Muscle of leg (tissue), 11 donors: Measurements from ENCODE around the gene ARNT2. TPM values are rescaled to one million over a fixed set of nuclear protein-coding genes. Genes with fewer than 3 reads are reported as not detected.
"Not testable (repeated sequence)": the region's sequence is repeated elsewhere in the genome, so short reads cannot be mapped to it uniquely, and the experiment has no call there.

Experiments used
- DNase-seq: peaks from one replicate; pipeline ENCODE4 v3.0.0; 2013
- H3K27ac ChIP-seq: one replicate; pipeline ENCODE4 v1.5.1; 2013; ENCODE audit warnings: mild to moderate bottlenecking, low read length, control low read depth
- H3K27me3 ChIP-seq: one replicate; pipeline ENCODE4 v1.6.1; 2013; ENCODE audit warnings: low read length; ENCODE audit not compliant: control insufficient read depth, insufficient read depth
- H3K36me3 ChIP-seq: one replicate; pipeline ENCODE4 v1.6.1; 2013; ENCODE audit warnings: low read length; ENCODE audit not compliant: control insufficient read depth, insufficient read depth
- H3K4me1 ChIP-seq: one replicate; pipeline ENCODE4 v1.6.1; 2013; ENCODE audit warnings: low read length; ENCODE audit not compliant: control insufficient read depth, insufficient read depth
- H3K4me3 ChIP-seq: one replicate; pipeline ENCODE4 v1.5.1; 2013; ENCODE audit warnings: low read length, control low read depth
- H3K9me3 ChIP-seq: replicated peaks from 2 replicates; pipeline ENCODE4 v1.6.1; 2013; ENCODE audit warnings: low read depth, low read length; ENCODE audit not compliant: control insufficient read depth
- WGBS: methylation state at CpG from one replicate; pipeline ENCODE4 v1.1.5; 2013; ENCODE audit warnings: missing lambda C conversion rate; ENCODE audit not compliant: insufficient coverage; 5-methylcytosine and 5-hydroxymethylcytosine counted together
- polyA plus RNA-seq, 8 donors: library from polyadenylated mRNA; unstranded; fragments of 120-200 nt; gene quantifications; one replicate each; pipeline versions ENCODE4 v1.2.1 to v1.2.3, GENCODE V29; 2013; ENCODE audit warnings: inconsistent platforms in 1 of 8, low replicate concordance in 1 of 8; ENCODE audit not compliant: insufficient read length in 8 of 8, insufficient read depth in 1 of 8
- total RNA-seq: library from RNA; stranded (reverse); fragments of 120-200 nt; gene quantifications from one replicate; pipeline ENCODE4 v1.2.4, GENCODE V29; 2013

The ARNT2 gene
- total and polyA plus RNA-seq, 9 donors = 4.9 to 10.8 (median 7.7) TPM

DNA sequence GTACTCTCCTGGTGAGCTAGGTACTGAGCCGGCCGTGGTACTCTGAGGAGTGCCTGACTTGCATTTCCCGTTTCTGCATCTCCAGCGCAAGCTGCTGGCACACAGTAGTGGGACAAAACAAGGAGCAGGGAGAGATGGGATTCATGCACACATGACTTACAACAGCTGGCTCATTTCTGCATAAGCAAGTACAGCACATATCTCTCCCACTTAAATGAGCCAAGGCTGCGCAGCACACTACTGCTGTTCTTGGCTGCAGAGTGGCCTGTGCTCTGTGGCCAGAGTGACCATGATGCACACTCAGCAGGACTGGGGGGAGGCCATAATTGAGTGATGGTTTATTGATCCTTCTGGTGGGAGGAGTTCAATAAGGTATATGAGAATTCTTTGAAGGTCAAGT is 231.8 kb downstream of the ARNT2 start:
- DNase-seq = no peak
- H3K4me3 ChIP-seq = no peak overlapping the region

DNA sequence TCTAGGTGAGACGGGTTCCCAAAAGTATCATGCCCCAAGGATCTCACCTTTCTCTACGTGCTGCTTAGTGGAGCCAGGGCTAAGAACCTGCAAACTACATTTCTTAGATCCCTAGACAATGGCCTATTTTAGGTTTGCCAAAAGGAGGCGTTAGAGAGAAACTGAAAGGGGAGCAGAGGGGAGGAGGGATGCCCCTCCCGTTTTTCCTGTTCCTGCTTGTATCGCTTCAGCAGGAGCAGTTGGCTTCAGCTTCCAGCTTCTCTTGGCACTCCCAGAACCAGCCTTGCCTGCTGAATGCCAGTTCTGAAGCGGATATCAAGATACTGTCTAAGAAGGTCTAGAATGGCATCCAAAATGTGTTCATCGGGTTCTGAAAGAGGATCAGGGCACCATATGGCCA is 232.5 kb downstream of the ARNT2 start:
- Histone ChIP-seq H3K36me3 (no peaks in the 10 kb centered on the region), H3K4me1 (no peaks in the 10 kb centered on the region), H3K9me3 (peaks cover 2% of the 10 kb centered on the region), H3K27me3 (peaks cover 7% of the 10 kb centered on the region), H3K27ac (no peak overlapping the region), H3K4me3 (no peak overlapping the region)
- WGBS = no CpG with 5 or more reads among the region's 7 CpGs
- DNase-seq = no peak

More for the DNA sequence above, 231.8 kb downstream of the ARNT2 start:
- Histone ChIP-seq H3K9me3 (no peaks in the 10 kb centered on the region), H3K27ac (no peak overlapping the region), H3K4me1 (no peaks in the 10 kb centered on the region), H3K27me3 (peaks cover 7% of the 10 kb centered on the region), H3K36me3 (no peaks in the 10 kb centered on the region)
- WGBS = no CpG with 5 or more reads among the region's 5 CpGs

DNA sequence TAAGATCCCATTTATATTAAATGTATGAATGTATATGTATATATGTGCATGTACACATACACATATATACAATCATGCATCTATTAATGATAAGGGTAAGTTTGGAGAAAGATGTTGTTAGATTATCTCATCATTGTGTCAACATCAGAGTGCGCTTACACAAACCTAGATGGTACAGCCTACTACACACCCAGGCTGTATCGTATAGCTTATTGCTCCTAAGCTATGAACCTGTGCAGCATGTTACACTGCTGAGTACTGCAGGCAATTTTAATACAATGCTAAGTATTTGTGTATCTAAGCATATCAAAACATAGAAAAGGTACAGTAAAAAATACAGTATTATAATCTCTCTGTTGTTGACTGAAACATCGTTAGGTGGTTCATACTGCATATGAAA is 233.6 kb downstream of the ARNT2 start:
- no CpG with 5 or more reads among the region's 3 CpGs for WGBS
- peaks cover 2% of the 10 kb centered on the region for H3K9me3 ChIP-seq
- DNase-seq = no peak
- no peaks in the 10 kb centered on the region for H3K4me1 ChIP-seq
- H3K27ac ChIP-seq = no peak overlapping the region
- peaks cover 7% of the 10 kb centered on the region for H3K27me3 ChIP-seq
- H3K4me3 ChIP-seq = no peak overlapping the region
- H3K36me3 ChIP-seq = no peaks in the 10 kb centered on the region

DNA sequence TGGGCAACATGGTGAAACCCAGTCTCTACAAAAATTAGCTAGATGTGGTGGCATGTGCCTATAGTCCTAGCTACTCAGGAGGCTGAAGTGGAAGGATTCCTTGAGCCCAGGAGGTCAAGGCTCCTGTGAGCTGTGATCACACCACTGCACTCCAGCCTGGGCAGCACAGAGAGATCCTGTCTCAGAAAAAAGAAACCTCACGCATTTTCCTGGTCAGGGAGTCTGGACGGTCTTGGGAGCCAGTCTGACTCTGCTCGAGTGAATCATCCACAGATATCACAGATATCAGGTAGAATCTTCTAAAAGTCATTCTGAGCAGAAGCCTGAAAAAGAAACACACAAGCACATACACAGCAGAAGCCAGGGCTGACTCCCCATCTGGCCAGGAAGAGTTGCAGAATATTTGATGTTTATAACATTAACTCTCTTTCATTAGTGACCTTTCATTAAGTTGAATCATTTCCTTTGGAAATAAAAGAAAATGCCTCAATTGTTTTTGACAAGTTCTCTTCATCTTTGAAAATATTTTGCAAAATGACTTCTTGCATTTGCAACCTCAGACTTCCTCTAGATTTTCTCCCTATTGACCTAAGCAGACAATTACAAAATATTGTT is 234.5 kb downstream of the ARNT2 start:
- DNase-seq = no peak
- H3K9me3 ChIP-seq = peaks cover 2% of the 10 kb centered on the region
- WGBS = 79% methylated on average over 3 of the region's 3 CpGs
- H3K4me1 ChIP-seq = no peaks in the 10 kb centered on the region
- H3K4me3 ChIP-seq = no peak overlapping the region
- H3K36me3 ChIP-seq = no peaks in the 10 kb centered on the region
- H3K27ac ChIP-seq = no peak overlapping the region
- peaks cover 7% of the 10 kb centered on the region for H3K27me3 ChIP-seq

DNA sequence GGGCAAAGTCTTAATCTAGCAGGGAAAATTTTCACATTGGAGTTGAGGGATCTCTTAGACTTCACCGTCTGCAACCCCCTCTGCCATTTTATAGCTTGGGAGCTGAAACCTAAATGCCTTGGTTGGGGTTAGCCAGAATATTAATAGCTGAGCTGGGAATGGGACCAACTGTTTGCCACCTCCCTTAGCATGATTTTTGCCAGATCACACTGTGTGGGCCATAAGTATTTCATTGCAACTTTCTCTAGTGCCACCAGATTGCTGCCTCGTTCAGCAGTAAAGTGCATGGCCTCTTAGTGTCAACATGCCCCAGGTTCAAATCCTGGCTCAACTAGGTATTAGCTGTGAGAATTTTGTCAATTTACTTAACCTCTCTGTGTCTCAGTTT is 235.0 kb downstream of the ARNT2 start:
- 90% methylated on average over 1 of the region's 2 CpGs for WGBS
- DNase-seq = no peak
- Histone ChIP-seq H3K27ac (no peak overlapping the region), H3K9me3 (peaks cover 2% of the 10 kb centered on the region), H3K4me3 (no peak overlapping the region), H3K36me3 (no peaks in the 10 kb centered on the region), H3K4me1 (no peaks in the 10 kb centered on the region), H3K27me3 (peaks cover 3% of the 10 kb centered on the region)

DNA sequence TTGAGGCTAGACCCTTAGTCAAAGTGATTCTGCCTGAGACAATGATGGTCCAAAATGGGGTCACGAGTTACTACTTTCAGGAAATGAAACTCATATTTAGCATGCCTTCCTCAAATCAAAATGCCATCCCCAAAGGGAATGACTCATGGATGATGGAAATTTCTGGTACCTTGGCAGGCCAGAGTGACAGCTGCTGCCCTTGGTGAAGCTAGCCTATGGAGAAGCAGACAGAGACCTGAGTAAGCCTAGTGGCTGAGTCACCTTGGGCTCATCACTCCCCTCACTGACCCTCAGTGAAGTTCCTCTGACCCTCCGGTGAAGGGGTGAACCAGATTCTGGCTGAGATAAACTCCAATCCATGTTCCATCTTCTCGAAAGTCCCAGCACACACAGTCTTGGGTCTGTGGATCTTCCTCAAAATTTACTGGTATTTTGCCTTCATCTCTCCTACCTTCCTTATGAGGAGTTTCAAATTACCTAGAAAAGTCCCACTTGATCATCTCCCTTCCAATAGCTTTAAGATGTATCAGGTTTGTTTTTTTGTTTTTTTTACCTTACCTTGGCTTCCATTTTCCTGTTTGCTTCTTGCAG is 236.4 kb downstream of the ARNT2 start:
- WGBS = no CpG with 5 or more reads among the region's 3 CpGs
- H3K4me3 ChIP-seq = no peak overlapping the region
- no peak overlapping the region for H3K27ac ChIP-seq
- H3K4me1 ChIP-seq = no peaks in the 10 kb centered on the region
- H3K36me3 ChIP-seq = no peaks in the 10 kb centered on the region
- peaks cover 2% of the 10 kb centered on the region for H3K9me3 ChIP-seq
- H3K27me3 ChIP-seq = no peaks in the 10 kb centered on the region
- no peak for DNase-seq

DNA sequence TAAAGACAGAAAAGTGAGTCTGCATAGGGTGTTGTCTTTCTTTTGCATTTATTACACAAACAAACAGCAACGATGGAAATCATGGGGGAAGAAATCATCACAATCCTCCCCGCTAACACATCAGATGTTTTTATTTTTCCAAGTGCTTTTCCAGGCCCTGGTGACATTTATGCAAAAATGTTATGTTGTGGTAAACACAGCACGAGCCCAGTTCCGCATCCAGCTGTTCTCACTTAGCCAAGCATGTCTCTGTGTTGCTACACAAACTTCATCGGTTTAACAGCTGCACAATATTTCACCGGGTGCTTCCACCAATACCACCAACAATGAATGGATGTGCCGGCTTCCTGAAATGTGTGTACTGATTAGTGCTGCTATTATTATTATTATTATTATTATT is 237.2 kb downstream of the ARNT2 start:
- Histone ChIP-seq H3K27ac (no peak overlapping the region), H3K36me3 (no peaks in the 10 kb centered on the region), H3K9me3 (peaks cover 2% of the 10 kb centered on the region), H3K4me3 (no peak overlapping the region), H3K4me1 (no peaks in the 10 kb centered on the region), H3K27me3 (no peaks in the 10 kb centered on the region)
- DNase-seq = peak; percentile 26
- no CpG with 5 or more reads among the region's 7 CpGs for WGBS

DNA sequence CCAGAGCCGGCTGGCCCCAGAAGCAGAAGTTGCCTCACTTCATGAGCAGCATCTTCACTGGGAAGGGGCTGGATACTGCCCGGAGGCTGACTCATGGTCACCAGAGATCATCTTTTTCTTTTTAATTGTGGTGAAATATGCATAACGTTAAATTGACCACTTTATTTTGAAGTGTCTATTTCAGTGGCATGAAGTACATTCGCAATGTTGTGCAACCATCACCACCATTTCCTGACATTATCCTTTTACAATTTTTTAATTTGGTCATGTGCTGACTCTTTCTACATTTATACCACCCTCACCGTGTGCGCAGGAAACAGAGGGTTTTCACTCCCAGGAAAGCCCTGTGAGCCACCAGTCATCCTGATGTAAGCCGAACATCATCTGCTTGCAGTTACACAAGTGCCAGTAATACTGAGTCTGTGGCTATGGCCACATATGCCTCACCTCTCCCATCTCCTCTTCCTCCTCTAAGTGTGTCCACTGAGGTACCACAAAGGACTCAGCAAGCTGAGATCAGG is 239.3 kb downstream of the ARNT2 start:
- 77% methylated on average over 4 of the region's 7 CpGs for WGBS
- Histone ChIP-seq H3K27me3 (no peaks in the 10 kb centered on the region), H3K4me3 (no peak overlapping the region), H3K9me3 (peaks cover 2% of the 10 kb centered on the region), H3K4me1 (no peaks in the 10 kb centered on the region), H3K27ac (no peak overlapping the region), H3K36me3 (no peaks in the 10 kb centered on the region)
- no peak for DNase-seq

DNA sequence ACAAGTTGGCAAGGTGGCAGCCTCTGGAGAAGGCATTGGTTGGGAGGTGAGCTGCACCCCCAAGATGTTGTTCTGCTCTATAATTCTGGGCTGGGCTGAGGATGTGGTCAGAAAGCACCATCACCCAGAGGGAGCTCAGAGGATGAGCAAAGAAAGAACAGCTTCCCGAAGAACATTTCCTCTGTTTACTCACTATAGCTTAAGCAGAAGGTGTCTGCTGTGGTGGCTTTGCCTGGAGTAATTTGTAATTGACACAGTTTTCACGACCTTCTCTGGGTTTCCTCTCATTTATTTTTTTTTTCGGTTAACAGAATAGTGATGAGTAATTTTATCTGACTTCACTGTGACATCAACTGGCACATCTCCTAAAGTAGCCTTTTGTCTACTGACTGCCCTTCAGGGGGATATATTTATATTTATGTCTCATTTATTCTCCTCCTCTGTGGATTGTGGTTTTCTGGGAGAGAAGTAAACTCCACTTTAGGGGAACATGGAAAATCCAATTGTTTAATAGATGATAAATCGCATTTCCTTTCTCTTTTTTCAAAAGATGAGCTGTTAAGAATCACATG is 241.4 kb downstream of the ARNT2 start:
- no peak for DNase-seq
- Histone ChIP-seq H3K27me3 (no peaks in the 10 kb centered on the region), H3K4me3 (no peak overlapping the region), H3K27ac (no peak overlapping the region), H3K36me3 (no peaks in the 10 kb centered on the region), H3K9me3 (peaks cover 2% of the 10 kb centered on the region), H3K4me1 (no peaks in the 10 kb centered on the region)
- no CpG with 5 or more reads among the region's 4 CpGs for WGBS

DNA sequence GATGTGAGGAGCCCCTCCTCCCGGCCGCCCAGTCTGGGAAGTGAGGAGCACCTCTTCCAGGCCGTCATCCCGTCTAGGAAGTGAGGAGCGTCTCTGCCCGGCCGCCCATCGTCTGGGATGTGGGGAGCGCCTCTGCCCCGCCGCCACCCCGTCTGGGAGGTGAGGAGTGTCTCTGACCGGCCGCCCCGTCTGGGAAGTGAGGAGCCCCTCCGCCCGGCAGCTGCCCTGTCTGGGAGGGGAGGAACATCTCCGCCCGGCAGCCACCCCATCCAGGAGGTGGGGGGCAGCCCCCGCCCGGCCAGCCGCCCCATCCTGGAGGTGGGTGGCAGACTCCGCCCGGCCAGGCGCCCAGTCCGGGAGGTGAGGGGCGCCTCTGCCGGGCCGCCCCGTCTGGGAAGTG is 243.2 kb downstream of the ARNT2 start:
- not testable (repeated sequence) for H3K4me3 ChIP-seq, H3K4me1 ChIP-seq, H3K9me3 ChIP-seq, H3K27ac ChIP-seq, DNase-seq, H3K36me3 ChIP-seq, H3K27me3 ChIP-seq
- WGBS = 97% methylated on average over 26 of the region's 30 CpGs
